Immature natural killer cell (primary cell): ENCODE data around the gene PIGQ. TPM values are rescaled to one million over a fixed set of nuclear protein-coding genes. Genes with fewer than 3 reads are reported as not detected.
A peak's percentile ranks its signal among the peaks of the same experiment; 100 is the strongest.

Source experiments
- DNase-seq, 3 donors: peaks; one replicate each; pipeline ENCODE4 v3.0.0; 2022; ENCODE audit warnings: mixed read lengths in 1 of 3
- H3K27ac Mint-ChIP-seq, 6 donors: one replicate each; pipeline ENCODE4 v1.8.0; 2020; ENCODE audit warnings: mixed read lengths in 6 of 6, mild to moderate bottlenecking in 5 of 6, inconsistent platforms in 4 of 6, moderate library complexity in 3 of 6
- H3K27me3 Mint-ChIP-seq, 3 donors: one replicate each; pipeline ENCODE4 v1.8.0; 2020 to 2021; ENCODE audit warnings: low read depth in 3 of 3, mild to moderate bottlenecking in 3 of 3, mixed read lengths in 3 of 3, moderate library complexity in 3 of 3, inconsistent platforms in 1 of 3
- H3K36me3 Mint-ChIP-seq, 3 donors: one replicate each; pipeline ENCODE4 v1.8.0; 2020; ENCODE audit warnings: mixed read lengths in 3 of 3, inconsistent platforms in 2 of 3, mild to moderate bottlenecking in 2 of 3
- H3K4me1 Mint-ChIP-seq, 2 donors: one replicate each; pipeline ENCODE4 v1.8.0; 2020; ENCODE audit warnings: inconsistent platforms in 2 of 2, mild to moderate bottlenecking in 2 of 2, mixed read lengths in 2 of 2, moderate library complexity in 1 of 2
- H3K4me3 Mint-ChIP-seq, 5 donors: one replicate each; pipeline ENCODE4 v1.8.0; 2020; ENCODE audit warnings: mild to moderate bottlenecking in 5 of 5, mixed read lengths in 5 of 5, inconsistent platforms in 3 of 5, moderate library complexity in 3 of 5
- H3K9me3 Mint-ChIP-seq, 6 donors: one replicate each; pipeline ENCODE4 v1.8.0; 2020; ENCODE audit warnings: mild to moderate bottlenecking in 6 of 6, mixed read lengths in 6 of 6, inconsistent platforms in 4 of 6, moderate library complexity in 3 of 6
- polyA plus RNA-seq, 3 donors: library from polyadenylated mRNA; unstranded; fragments of 300-500 nt; fragmentation: Illumina TruSeq; gene quantifications; one replicate each; pipeline ENCODE4 v1.2.3, GENCODE V29; 2021

PIGQ gene
- polyA plus RNA-seq, result 10 to 100 TPM; 10.5 to 17.7 (median 12.6) TPM

GRCh38 chr16:569445-570254 is at the start of gene PIGQ:
Gene PIGQ, plus strand, starts transcription at chr16:569968. Its CDS starts 4,107 bp downstream, at chr16:574075.
- DNase-seq, result peak; percentile 66 to 73 (median 67)
- Mint-ChIP-seq H3K4me3 (peak within 1 kb of the TSS; percentile 80 to 86 (median 83)), H3K27me3 (peaks cover 8 to 19% (median 19%) of the 10 kb centered on the region in 3 donors), H3K9me3 (no peaks in the 10 kb centered on the region), H3K36me3 (no peaks in the 10 kb centered on the region), H3K27ac (peak within 1 kb of the TSS; percentile 74 to 95 (median 85)), H3K4me1 (peaks cover 31 to 35% of the 10 kb centered on the region in 2 donors)

DNA sequence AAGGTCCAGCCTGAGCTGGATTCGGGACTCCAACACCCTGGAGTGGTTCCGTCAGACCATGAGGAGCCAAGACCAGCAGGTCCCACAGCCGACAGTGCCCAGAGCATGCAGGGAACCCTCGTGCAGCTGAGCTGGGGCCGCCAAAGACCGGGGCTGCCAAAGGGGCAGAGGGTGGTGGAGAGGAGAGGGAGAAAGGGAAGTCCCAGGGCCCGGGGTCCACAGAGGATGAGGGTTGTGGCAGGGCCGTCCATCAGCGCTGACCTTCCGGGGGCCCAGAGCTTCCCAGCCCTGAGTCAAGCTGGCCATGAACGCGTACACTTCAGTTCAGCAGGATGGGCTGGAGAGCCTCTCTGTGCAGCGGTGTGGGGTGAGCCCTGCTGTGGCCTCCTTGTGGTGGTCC is 48.9 kb upstream of the PIGQ start:
- no peak for DNase-seq
- H3K27ac Mint-ChIP-seq, result no peak overlapping the region
- no peaks in the 10 kb centered on the region for H3K36me3 Mint-ChIP-seq
- H3K27me3 Mint-ChIP-seq, result peaks cover 2 to 3% (median 2%) of the 10 kb centered on the region in 3 donors
- H3K4me1 Mint-ChIP-seq, result peaks cover 6% of the 10 kb centered on the region in 2 donors
- no peaks in the 10 kb centered on the region for H3K9me3 Mint-ChIP-seq
- H3K4me3 Mint-ChIP-seq, result no peak overlapping the region

DNA sequence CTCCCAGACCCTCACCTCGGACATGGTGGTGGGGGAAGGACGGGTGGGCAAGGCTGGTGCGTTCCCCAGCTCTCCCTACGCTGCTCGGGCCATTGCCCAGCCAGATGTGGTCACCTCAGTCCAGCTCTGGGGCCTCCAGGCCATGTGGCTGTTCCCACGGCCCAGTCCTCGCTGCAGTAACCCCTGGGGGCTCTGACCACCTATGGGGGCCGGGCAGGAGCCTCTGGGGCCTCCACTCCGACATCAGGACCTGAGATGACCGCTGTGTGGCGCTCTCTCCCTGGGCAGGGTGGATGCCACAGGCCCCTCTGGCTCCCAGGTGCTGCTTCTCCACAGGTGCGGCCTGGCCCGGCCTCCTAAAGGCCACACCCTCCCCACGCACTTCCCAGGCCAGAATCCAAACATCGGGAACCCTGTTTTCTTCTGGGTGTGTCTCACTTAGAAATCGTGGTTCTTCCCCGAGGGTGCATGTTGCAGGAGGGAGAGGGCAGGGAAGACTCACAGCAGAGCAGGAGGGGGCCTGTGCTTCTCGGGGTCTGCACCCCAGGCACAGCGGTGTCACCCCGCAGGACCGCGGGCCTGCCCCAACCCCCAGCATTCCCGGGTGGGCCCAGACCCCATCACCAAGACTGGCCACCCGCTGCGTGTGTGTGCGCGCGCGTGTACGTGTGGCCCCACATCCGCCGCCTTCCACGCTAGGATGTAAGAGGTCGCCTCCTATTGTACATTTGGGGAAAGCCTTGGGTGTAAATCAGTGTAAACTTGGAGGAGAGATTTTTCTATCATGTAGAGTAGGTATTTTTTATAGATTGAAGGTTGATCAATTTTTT is 48.2 kb upstream of the PIGQ start:
- Mint-ChIP-seq H3K4me1 (peaks cover 11 to 12% of the 10 kb centered on the region in 2 donors), H3K36me3 (no peaks in the 10 kb centered on the region), H3K27ac (no peak overlapping the region), H3K9me3 (no peaks in the 10 kb centered on the region), H3K4me3 (no peak overlapping the region), H3K27me3 (peaks cover 2 to 3% (median 2%) of the 10 kb centered on the region in 3 donors)
- DNase-seq, result no peak

DNA sequence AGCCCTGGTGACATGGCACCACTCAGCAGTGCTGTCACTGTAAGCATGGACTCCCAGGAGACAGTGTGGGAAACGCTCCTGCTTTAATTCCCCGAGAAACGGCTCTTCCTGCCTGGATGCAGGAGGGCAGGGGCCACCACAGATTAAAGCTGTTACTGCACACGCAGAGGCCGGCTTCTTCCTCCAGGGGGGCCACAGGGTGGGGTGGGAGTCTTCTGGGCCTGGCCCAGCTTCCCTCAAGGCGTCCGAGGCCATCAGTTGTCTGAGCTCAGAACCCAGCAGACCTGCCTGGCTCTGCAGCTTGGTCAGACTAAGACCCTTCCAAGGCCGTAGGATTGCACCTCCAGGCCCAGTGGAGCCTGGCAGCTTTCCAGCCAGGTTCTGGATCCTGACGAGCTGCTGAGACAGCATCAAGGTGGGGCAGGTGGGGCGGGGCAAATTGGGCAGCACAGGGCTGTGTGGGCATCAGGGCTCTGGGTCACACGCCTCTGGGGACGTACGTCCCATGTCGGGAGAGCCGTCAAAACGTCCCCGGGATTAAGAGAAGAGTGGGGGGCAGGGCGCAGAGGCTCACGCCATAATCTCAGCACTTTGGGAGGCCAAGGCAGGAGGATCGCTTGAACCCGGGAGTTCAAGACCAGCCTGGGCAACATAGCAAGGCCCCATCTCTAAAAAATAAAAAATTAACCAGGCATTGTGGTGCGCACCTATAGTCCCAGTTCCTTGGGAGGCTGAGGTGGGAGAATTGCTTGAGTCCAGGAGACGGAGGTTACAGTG is 47.3 kb upstream of the PIGQ start:
- peaks cover 2 to 3% (median 2%) of the 10 kb centered on the region in 3 donors for H3K27me3 Mint-ChIP-seq
- H3K4me3 Mint-ChIP-seq, result peak overlapping the region in 1 of 5 donors; percentile 18
- peak overlapping the region in 2 of 6 donors; percentile 40 for H3K27ac Mint-ChIP-seq
- H3K9me3 Mint-ChIP-seq, result no peaks in the 10 kb centered on the region
- H3K4me1 Mint-ChIP-seq, result peaks cover 14% of the 10 kb centered on the region in 2 donors
- DNase-seq, result no peak
- no peaks in the 10 kb centered on the region for H3K36me3 Mint-ChIP-seq

GRCh38 chr16:523097-523741 is 46.5 kb upstream of the PIGQ start:
- DNase-seq, result no peak
- no peaks in the 10 kb centered on the region for H3K9me3 Mint-ChIP-seq
- peaks cover 2 to 3% (median 2%) of the 10 kb centered on the region in 3 donors for H3K27me3 Mint-ChIP-seq
- H3K4me3 Mint-ChIP-seq, result peak overlapping the region in 1 of 5 donors; percentile 18
- H3K4me1 Mint-ChIP-seq, result peaks cover 14% of the 10 kb centered on the region in 2 donors
- H3K36me3 Mint-ChIP-seq, result no peaks in the 10 kb centered on the region
- peak overlapping the region in 3 of 6 donors; percentile 34 to 40 (median 40) for H3K27ac Mint-ChIP-seq

DNA sequence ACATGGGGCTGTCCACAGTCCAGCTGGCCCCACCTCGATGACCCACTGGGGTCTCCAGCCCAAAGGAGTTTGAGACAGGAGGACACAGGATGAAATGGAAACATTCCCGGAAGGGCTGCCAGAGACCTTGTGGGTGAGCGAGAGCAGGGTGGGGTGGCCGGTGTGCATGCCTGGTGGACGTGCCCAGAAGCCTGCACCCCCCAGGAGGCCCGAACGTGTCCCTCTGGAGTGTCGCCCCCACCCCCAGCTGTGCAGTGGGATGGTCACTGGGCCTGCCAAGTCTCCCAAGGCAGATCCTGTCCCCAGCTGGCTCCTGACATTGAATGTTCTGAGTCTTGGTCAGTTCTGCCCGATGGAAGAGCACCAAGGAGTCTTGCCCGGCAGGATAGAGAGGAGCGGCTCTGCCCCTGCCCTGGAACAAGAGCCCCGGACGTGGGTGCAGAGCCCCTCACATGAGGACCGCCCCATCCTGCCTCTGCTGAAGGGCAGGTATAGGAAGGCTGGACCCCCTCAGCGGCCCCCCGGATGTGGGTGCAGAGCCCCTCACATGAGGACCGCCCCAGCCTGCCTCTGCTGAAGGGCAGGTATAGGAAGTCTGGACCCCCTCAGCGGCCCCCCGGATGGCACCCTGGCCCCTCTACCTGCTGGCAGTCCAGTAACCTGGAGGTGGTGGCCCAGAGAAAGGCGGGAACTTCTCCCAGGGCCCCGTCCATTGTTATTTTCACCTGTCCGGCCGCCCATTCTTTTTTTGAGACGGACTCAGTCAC is 45.3 kb upstream of the PIGQ start:
- peaks cover 23 to 25% of the 10 kb centered on the region in 2 donors for H3K4me1 Mint-ChIP-seq
- peak overlapping the region in 2 of 6 donors; percentile 10 to 81 for H3K27ac Mint-ChIP-seq
- H3K4me3 Mint-ChIP-seq, result no peak overlapping the region
- H3K9me3 Mint-ChIP-seq, result no peaks in the 10 kb centered on the region
- H3K27me3 Mint-ChIP-seq, result peaks cover 2 to 8% (median 3%) of the 10 kb centered on the region in 3 donors
- no peaks in the 10 kb centered on the region for H3K36me3 Mint-ChIP-seq
- DNase-seq, result no peak

- DNase-seq, result no peak
- Mint-ChIP-seq H3K27me3 (peaks cover 2 to 14% (median 3%) of the 10 kb centered on the region in 3 donors), H3K4me3 (peak overlapping the region in 4 of 5 donors; percentile 11 to 66 (median 39)), H3K27ac (peak overlapping the region in 4 of 6 donors; percentile 53 to 84 (median 82)), H3K36me3 (no peaks in the 10 kb centered on the region), H3K4me1 (peaks cover 30 to 31% of the 10 kb centered on the region in 2 donors), H3K9me3 (no peaks in the 10 kb centered on the region)
Observed at GRCh38 chr16:525123-525519, 44.6 kb upstream of the PIGQ start.

DNA sequence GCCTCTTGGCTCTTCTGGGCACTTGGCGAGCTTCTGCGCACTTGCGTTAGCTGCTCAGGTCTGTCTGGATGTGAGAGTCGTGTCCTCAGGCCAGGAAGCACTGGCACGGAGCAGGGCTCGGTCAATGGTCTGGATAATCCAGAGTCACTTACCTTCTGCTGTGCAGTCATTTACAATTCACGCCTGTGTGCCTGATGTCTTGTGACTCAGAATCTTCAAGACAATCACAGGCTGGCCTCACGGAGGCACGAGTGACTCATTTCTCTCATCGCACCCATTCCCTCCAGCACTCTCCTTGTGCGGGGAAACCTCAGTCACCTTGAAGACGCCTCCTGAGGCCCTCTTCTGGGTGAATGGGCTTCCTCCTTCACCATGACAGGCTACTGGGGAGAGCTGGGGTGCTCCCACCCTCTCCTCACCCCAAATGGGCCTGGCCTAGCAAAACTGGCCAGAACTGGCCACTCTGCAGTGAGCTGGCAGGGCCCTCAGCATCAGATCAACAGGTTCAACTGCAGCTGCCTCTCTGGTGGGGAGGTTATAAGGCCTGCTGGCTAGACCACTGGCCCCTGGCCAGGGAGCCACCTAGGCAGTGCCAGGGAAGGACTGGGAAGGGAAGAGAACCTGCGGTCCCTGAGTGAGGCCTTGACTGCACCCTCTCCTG is 44.1 kb upstream of the PIGQ start:
- H3K4me1 Mint-ChIP-seq, result peaks cover 35 to 37% of the 10 kb centered on the region in 2 donors
- peak overlapping the region in 4 of 6 donors; percentile 53 to 84 (median 82) for H3K27ac Mint-ChIP-seq
- peak overlapping the region; percentile 11 to 66 (median 40) for H3K4me3 Mint-ChIP-seq
- peaks cover 2 to 18% (median 3%) of the 10 kb centered on the region in 3 donors for H3K27me3 Mint-ChIP-seq
- DNase-seq, result peak in 1 of 3 donors; percentile 49
- H3K9me3 Mint-ChIP-seq, result no peaks in the 10 kb centered on the region
- H3K36me3 Mint-ChIP-seq, result no peaks in the 10 kb centered on the region

DNA sequence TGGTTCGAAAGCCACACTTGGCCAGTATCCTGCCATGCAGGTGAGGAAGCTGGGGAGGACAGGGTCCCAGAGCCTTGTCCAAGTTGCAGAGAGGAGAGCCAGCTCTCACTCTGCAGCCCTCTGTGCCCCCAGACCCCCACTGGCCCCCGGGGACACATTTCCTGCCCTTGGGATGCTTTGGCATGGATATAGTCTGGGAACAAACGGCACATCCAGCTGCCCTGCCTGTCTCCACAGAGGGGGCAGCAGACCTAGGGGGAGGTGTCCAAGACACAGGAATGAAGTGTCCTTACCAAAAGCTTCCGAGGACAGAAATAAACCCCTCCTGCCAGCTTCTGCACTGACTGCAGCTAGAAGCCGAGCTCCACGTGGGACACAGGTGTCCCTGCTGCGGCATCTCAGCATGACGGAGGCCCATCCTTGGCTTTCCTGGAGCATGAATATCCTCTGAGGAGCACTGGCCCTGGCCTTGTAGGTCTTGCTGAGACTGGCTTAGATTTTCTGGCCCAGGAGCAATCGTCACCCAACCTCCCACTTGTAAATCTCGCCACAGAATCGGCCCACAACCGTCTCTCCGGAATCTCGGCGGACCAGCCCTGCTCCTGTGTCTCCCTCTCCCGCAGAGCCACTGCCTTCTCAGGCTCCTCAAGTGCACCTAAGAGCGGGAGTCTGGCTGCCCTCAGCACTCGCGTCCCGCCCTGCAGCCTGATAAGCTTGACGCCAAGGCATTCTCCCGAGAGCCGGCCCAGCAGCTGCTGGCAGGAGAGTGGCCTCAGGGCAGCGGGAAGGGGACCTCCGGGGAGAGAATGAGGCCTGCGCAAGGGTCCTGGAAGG is 43.4 kb upstream of the PIGQ start:
- no peaks in the 10 kb centered on the region for H3K9me3 Mint-ChIP-seq
- peaks cover 2 to 22% (median 3%) of the 10 kb centered on the region in 3 donors for H3K27me3 Mint-ChIP-seq
- no peaks in the 10 kb centered on the region for H3K36me3 Mint-ChIP-seq

DNA sequence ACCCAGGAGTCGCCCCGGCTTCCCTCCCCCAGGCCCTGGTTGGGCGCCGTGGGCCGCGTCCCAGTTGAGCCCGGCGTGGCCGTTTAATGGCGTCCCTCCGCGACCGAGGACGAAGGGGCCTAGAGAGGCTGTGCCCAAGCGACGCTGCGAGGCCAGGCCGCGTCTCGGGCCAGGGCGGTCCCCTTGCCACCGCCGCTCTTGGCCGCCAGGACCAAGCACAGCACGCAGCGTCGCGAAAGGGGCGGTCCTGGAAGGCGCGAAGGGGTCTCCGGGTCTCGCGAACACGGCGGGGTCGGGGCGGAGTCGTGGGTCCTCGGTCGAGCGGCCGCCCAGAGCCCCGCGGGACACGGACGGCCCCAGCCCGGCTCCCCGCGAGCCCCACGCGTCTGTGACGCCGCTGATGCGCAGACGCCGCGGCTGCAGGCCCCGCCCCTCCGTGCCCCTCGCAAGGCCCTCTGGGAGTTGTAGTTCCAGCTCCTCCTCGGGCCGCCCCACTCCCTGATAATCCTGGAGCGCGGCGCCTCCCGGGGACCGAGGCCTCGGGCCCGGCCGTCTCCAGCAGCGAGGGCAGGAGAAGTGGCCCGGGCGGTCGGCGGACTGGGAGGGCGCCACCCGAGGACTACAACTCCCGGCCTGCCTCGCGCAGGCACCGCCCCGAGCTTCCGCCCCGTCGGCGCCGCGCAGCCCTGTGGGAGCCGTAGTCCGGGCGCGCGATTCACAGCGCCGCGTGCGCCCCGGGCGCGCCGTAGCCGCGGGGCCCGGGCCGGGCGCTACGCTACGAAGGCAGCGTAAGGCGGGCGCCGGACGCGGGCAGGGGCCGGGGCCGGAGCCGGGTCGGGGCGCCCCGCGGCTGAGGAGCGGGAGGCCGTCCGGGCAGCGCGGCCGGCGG is 42.5 kb upstream of the PIGQ start, which contains the start of gene CAPN15:
Gene CAPN15, plus strand, starts transcription at position 698 of the 889 bp plus-strand sequence. CDS start 19,127 bp downstream, outside the sequence.
- H3K4me3 Mint-ChIP-seq, result peak within 1 kb of the TSS; percentile 93 to 99 (median 96)
- no peaks in the 10 kb centered on the region for H3K36me3 Mint-ChIP-seq
- peaks cover 2 to 20% (median 3%) of the 10 kb centered on the region in 3 donors for H3K27me3 Mint-ChIP-seq
- peaks cover 44 to 48% of the 10 kb centered on the region in 2 donors for H3K4me1 Mint-ChIP-seq
- no peaks in the 10 kb centered on the region for H3K9me3 Mint-ChIP-seq
- H3K27ac Mint-ChIP-seq, result peak within 1 kb of the TSS; percentile 95 to 98 (median 97)
- peak; percentile 89 to 91 (median 90) for DNase-seq

More for the DNA sequence above, 43.4 kb upstream of the PIGQ start:
- Mint-ChIP-seq H3K27ac (peak overlapping the region; percentile 65 to 92 (median 81)), H3K4me1 (peaks cover 41 to 44% of the 10 kb centered on the region in 2 donors), H3K4me3 (peak overlapping the region; percentile 66 to 80 (median 74))
- DNase-seq, result no peak
